K562 treated with DMSO at 1 percent for 48 hours (cell line): ENCODE results near the gene CD40. TPM values are rescaled to one million over a fixed set of nuclear protein-coding genes. Genes with fewer than 3 reads are reported as not detected.

ENCODE experiments used
- total RNA-seq: library from RNA; unstranded; fragments of 300-600 nt; gene quantifications from 2 replicates; pipeline ENCODE4 v1.2.3, GENCODE V29; 2022; ENCODE audit warnings: low replicate concordance; ENCODE audit errors: extremely low read depth

Gene CD40
- total RNA-seq: not detected in 2 replicates

DNA sequence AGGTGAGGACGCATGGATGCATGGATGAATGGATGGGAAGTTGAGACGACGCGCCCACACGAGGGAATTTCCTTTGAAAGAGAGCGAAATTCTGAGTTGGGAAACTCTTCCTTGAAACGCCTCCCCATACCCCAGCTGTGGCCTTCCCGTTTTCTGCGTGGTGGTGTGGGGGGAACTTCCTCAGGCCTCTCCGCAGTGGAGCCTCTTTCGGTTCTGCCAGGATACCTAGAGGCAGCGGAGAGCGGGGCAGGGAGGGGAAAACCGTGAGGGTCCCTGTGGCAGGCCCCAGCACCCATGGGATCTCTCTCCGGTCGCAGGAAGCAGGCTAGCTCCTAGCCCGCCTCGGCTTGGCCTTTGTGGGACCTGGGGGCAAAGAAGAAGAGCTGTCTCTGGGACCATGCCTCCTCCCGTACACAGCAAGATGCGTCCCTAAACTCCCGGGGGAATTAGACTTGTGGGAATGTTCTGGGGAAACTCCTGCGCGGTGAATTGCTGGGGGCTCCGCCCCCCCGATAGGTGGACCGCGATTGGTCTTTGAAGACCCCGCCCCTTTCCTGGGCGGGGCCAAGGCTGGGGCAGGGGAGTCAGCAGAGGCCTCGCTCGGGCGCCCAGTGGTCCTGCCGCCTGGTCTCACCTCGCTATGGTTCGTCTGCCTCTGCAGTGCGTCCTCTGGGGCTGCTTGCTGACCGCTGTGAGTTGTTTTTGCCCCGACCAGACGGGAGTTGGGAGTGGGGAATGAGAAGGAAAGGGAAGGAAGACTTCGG, at the start of gene CD40:
Gene CD40 (plus strand): TSS at position 611 of the 764 bp plus-strand sequence. CDS start 30 bp downstream, at position 641.

GRCh38 chr20:46089417-46090388, 28.4 kb upstream of the CD40 start, which contains the start of gene NCOA5:
TSS of gene NCOA5 (minus strand) at chr20:46089962. CDS start at chr20:46079424, 10,538 bp downstream.

Other genes with a start within 250 kb of the CD40 start
- not detected in 2 replicates for gene ZSWIM1, start 237.1 kb upstream of the CD40 start, total RNA-seq
- not detected in 2 replicates for gene SPATA25, start 230.7 kb upstream of the CD40 start, total RNA-seq
- gene NEURL2, start 227.1 kb upstream of the CD40 start, total RNA-seq: not detected in 2 replicates
- gene CTSA, start 227.0 kb upstream of the CD40 start, total RNA-seq: not detected in 2 replicates
- not detected in 2 replicates for gene PLTP, start 206.2 kb upstream of the CD40 start, total RNA-seq
- not detected in 2 replicates for gene PCIF1, start 183.6 kb upstream of the CD40 start, total RNA-seq
- not detected in 2 replicates for gene ZNF335, start 146.1 kb upstream of the CD40 start, total RNA-seq
- not detected in 2 replicates for gene MMP9, start 109.4 kb upstream of the CD40 start, total RNA-seq
- not detected in 2 replicates for gene SLC12A5, start 89.1 kb upstream of the CD40 start, total RNA-seq
- not detected in 2 replicates for gene NCOA5, start 28.4 kb upstream of the CD40 start, total RNA-seq
- gene CDH22, start 190.2 kb downstream of the CD40 start, total RNA-seq: not detected in 2 replicates